Liver (tissue), 3 donors: ENCODE measurements around the gene PRDM2.

Source experiments
- ATF3 ChIP-seq: IDR thresholded peaks from 2 replicates; pipeline ENCODE4 v1.6.1; 2016; ENCODE audit warnings: antibody characterized with exemption
- CTCF ChIP-seq: fragments of 150-350 bp; IDR thresholded peaks from 2 replicates; pipeline ENCODE4 v1.5.1; 2017; ENCODE audit warnings: improper control_type of control experiment, low read depth, low read length; ENCODE audit not compliant: missing input control
- JUND ChIP-seq, 2 donors: IDR thresholded peaks; 2 replicates each; pipeline ENCODE4 v1.6.1; 2016; ENCODE audit warnings: antibody characterized with exemption in 2 of 2
- RAD21 ChIP-seq, 2 donors: IDR thresholded peaks; 2 replicates each; pipeline ENCODE4 v1.6.1; 2016; ENCODE audit warnings: antibody characterized with exemption in 2 of 2, mild to moderate bottlenecking in 2 of 2
- donor health status: healthy.
- donor health status: healthy.

GRCh38 chr1:13803546-13804239, 103.7 kb downstream of the PRDM2 start:
- TF ChIP-seq CTCF: no peak
- TF ChIP-seq JUND (IDR thresholded peaks at IDR 0.05): no peak
- no peak for TF ChIP-seq ATF3
- no peak for TF ChIP-seq RAD21 (IDR thresholded peaks at IDR 0.05)
